Endothelial cell of umbilical vein (primary cell): ENCODE data around the gene B4GALT6. TPM values are rescaled to one million over a fixed set of nuclear protein-coding genes. Genes with fewer than 3 reads are reported as not detected.

Experiments used
- BruUV-seq: library from RNA; stranded (reverse); fragments of 400-500 nt; replicated peaks from 2 replicates; lab custom pipeline; 2021; lab: Mats Ljungman, UMichigan
- CTCF ChIA-PET: fragments of 300-600, 350-600 bp; sonication (Branson Sonifier 250); formaldehyde crosslinking; loops from one replicate; lab custom pipeline; 2021; ENCODE audit warnings: antibody characterized with exemption, inconsistent platforms; lab: Charles Lee
- POLR2A ChIA-PET: fragments of 300-600, 350-600 bp; sonication (Branson Sonifier 250); formaldehyde crosslinking; loops from one replicate; lab custom pipeline; 2021; ENCODE audit warnings: antibody characterized with exemption, inconsistent platforms; lab: Charles Lee
- DNase-seq: peaks from one replicate; pipeline ENCODE4 v3.0.0-alpha.2; 2011; ENCODE audit warnings: low read depth, low spot score
- FAIRE-seq: peaks from 2 replicates; lab custom pipeline; 2011; peaks lifted over from hg19 to GRCh38; lab: Jason Lieb, UNC
- H2AFZ ChIP-seq: 2 replicates; pipeline ENCODE4 v1.6.0; 2012; ENCODE audit warnings: low read depth, low read length, control low read depth, inconsistent platforms
- H3K27ac ChIP-seq: 2 replicates; pipeline ENCODE4 v1.5.1; 2011; ENCODE audit warnings: low read depth, mild to moderate bottlenecking, control low read depth, low read length, moderate library complexity; ENCODE audit not compliant: insufficient read depth
- H3K27me3 ChIP-seq, 2 experiments: 2 replicates each; pipeline versions ENCODE4 v1.6.0 to v1.6.1; 2011; ENCODE audit warnings: low read length in 2 of 2, mixed read lengths in 1 of 2; ENCODE audit not compliant: control insufficient read depth in 2 of 2, insufficient read depth in 2 of 2
- H3K36me3 ChIP-seq, 2 experiments: 2 replicates in 1 of 2; 3 replicates in 1 of 2; pipeline ENCODE4 v1.5.1; 2011; ENCODE audit warnings: low read length in 2 of 2, mild to moderate bottlenecking in 1 of 2, moderate library complexity in 1 of 2; ENCODE audit not compliant: control insufficient read depth in 2 of 2, insufficient read depth in 2 of 2; ENCODE audit errors: extremely low read depth in 1 of 2
- H3K4me1 ChIP-seq: 3 replicates; pipeline ENCODE4 v1.5.1; 2011; ENCODE audit warnings: mild to moderate bottlenecking, low read length; ENCODE audit not compliant: control insufficient read depth, insufficient read depth; ENCODE audit errors: extremely low read depth
- H3K4me2 ChIP-seq: 2 replicates; pipeline ENCODE4 v1.6.1; 2011; ENCODE audit warnings: low read length, control low read depth, mixed read lengths; ENCODE audit not compliant: insufficient read depth
- H3K4me3 ChIP-seq, 3 experiments: fragments of 200-600 bp in 1 of 3; sonication (generic), shearing (Covaris generic) in 1 of 3; replicated peaks in 1 of 3; 2 replicates each; pipeline ENCODE4 v1.5.1; 2011 to 2016; ENCODE audit warnings: control low read depth in 3 of 3, low read length in 3 of 3, mild to moderate bottlenecking in 2 of 3, inconsistent platforms in 1 of 3, low read depth in 1 of 3, moderate library complexity in 1 of 3; ENCODE audit not compliant: insufficient read depth in 1 of 3
- H3K79me2 ChIP-seq: 2 replicates; pipeline ENCODE4 v1.6.0; 2012; ENCODE audit warnings: low read length, inconsistent platforms; ENCODE audit not compliant: control insufficient read depth, insufficient read depth
- H3K9ac ChIP-seq: replicated peaks from 2 replicates; pipeline ENCODE3; 2011; ENCODE audit warnings: low read length, control low read depth; ENCODE audit not compliant: insufficient read depth; ENCODE audit errors: extremely low read depth
- H3K9me1 ChIP-seq: replicated peaks from 3 replicates; pipeline ENCODE4 v1.6.0; 2011; ENCODE audit warnings: mild to moderate bottlenecking, low read length; ENCODE audit not compliant: control insufficient read depth, insufficient read depth; ENCODE audit errors: extremely low read depth
- H3K9me3 ChIP-seq: replicated peaks from 2 replicates; pipeline ENCODE4 v1.5.1; 2012; ENCODE audit warnings: low read length, inconsistent platforms; ENCODE audit not compliant: control insufficient read depth, insufficient read depth
- H4K20me1 ChIP-seq: replicated peaks from 2 replicates; pipeline ENCODE3; 2011; ENCODE audit warnings: mild to moderate bottlenecking, low read length; ENCODE audit not compliant: control insufficient read depth, insufficient read depth; ENCODE audit errors: extremely low read depth
- CTCF ChIP-seq, 2 donors: IDR thresholded peaks; 1 replicate in 1 of 2; 2 replicates in 1 of 2; pipeline ENCODE4 v1.5.1; 2011; ENCODE audit warnings: low read length in 2 of 2, mild to moderate bottlenecking in 2 of 2, moderate library complexity in 2 of 2, control low read depth in 1 of 2, inconsistent platforms in 1 of 2, low read depth in 1 of 2; ENCODE audit not compliant: insufficient read depth in 1 of 2; ENCODE audit errors: extremely low read depth in 1 of 2
- EZH2 ChIP-seq: IDR thresholded peaks from 2 replicates; pipeline ENCODE4 v1.6.1; 2012; ENCODE audit warnings: borderline replicate concordance, low read depth, mild to moderate bottlenecking, moderate library complexity, low read length, inconsistent platforms; ENCODE audit not compliant: severe bottlenecking
- FOS ChIP-seq: IDR thresholded peaks from 2 replicates; pipeline ENCODE4 v1.6.1; 2011; ENCODE audit warnings: mild to moderate bottlenecking, low read length, moderate library complexity, borderline replicate concordance; ENCODE audit not compliant: insufficient read depth
- JUN ChIP-seq: IDR thresholded peaks from 2 replicates; pipeline ENCODE4 v1.6.1; 2011; ENCODE audit warnings: borderline replicate concordance, low read depth; ENCODE audit not compliant: insufficient read length, insufficient read depth
- MYC ChIP-seq: IDR thresholded peaks from one replicate; pipeline ENCODE4 v1.6.1; 2011; ENCODE audit warnings: mild to moderate bottlenecking, low read depth, low read length
- POLR2A ChIP-seq: IDR thresholded peaks from 2 replicates; pipeline ENCODE4 v1.6.1; 2012; ENCODE audit warnings: low read depth, mild to moderate bottlenecking, control low read depth, low read length
- dilution Hi-C: fragments of 300-500 bp; cut with MboI; formaldehyde crosslinking; loops from one replicate; pipeline ENCODE4 v1.15.0; 2019; ENCODE audit warnings: low sequenced_read_pairs; ENCODE audit not compliant: extremely low pct_ligation_motif_present
- intact Hi-C: fragments of 100-400 bp; cut with micrococcal nuclease; formaldehyde crosslinking; loops from one replicate; pipeline ENCODE4 v1.10.0; 2022
- polyA plus RNA-seq, 4 experiments: library from polyadenylated mRNA; depleted of rRNA in 3 of 4; stranded (reverse) in 3 of 4; unstranded in 1 of 4; fragments of >200 nt; gene quantifications; 2 replicates each; pipeline versions ENCODE4 v1.2.1 to v1.2.3, GENCODE V29; 2011 to 2012; ENCODE audit warnings: missing spikeins in 1 of 4
- total RNA-seq: library from RNA; stranded (reverse); gene quantifications from 2 replicates; pipeline ENCODE4 v1.2.3, GENCODE V29; 2021
- TF ChIP-seq, protein P1 (sequence below): IDR thresholded peaks from 2 replicates; pipeline ENCODE4 v1.6.1; 2011; ENCODE audit not compliant: insufficient read depth, insufficient read length

Gene B4GALT6
- total and polyA plus RNA-seq, 2 donors (not counting 3 experiments of a cell fraction or from before 2014, with no cell fraction given) = 3.9 to 24.2 TPM

DNA sequence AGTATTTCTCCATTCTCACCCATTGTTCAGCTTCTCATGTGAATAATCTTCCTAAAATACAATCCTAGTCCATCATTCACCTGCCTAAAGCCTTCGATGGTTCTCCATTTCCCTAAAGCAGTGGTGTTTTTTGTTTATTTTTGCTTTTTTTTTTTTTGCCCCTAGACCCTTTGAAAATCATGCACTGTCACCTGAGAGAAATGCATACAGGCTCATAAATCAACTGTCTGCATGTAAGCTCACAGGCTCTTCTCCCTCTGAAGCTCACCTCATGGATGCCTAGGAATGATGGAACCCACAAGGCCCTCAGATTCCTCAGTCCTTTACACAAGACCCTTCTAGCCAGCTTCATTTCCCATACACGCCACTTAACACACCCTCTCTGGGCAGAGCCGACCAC is 31.5 kb downstream of the B4GALT6 start:
- intact Hi-C loops (no loop called here), dilution Hi-C loops (no loop called here)
- POLR2A ChIA-PET = no interaction called here
- Histone ChIP-seq H3K4me3 (no peak overlapping the region), H3K4me1 (peaks cover 13% of the 10 kb centered on the region), H3K79me2 (no peaks in the 10 kb centered on the region), H2AFZ (no peak overlapping the region), H3K27ac (no peak overlapping the region), H3K9me3 (no peaks in the 10 kb centered on the region), H3K4me2 (no peak overlapping the region), H3K9me1 (peaks cover 2% of the 10 kb centered on the region), H3K9ac (no peak overlapping the region), H4K20me1 (no peaks in the 10 kb centered on the region), H3K36me3 (no peaks in the 10 kb centered on the region), H3K27me3 (no peaks in the 10 kb centered on the region)
- no peak for FAIRE-seq
- no peak for DNase-seq
- TF ChIP-seq MYC (no peak), EZH2 (no peak), CTCF (IDR thresholded peaks at IDR 0.05; ENCODE audit: extremely low read depth in 1 of 2, insufficient read depth in 1 of 2, low read depth in 1 of 2, low read length in 2 of 2) (no peak), FOS (no peak), JUN (no peak), POLR2A (no peak)
- TF ChIP-seq, protein P1, sequence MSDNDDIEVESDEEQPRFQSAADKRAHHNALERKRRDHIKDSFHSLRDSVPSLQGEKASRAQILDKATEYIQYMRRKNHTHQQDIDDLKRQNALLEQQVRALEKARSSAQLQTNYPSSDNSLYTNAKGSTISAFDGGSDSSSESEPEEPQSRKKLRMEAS = no peak
- CTCF ChIA-PET = interaction anchor here (0.9 kb wide), 1 partner anchor 12 kb away, joined by 3 read pairs; no protein-coding TSS in a partner anchor
- BruUV-seq = no TSS peak
